Measurements from ENCODE around the gene MGST2.

GRCh38 chr4:139736274-139736660 is 70.6 kb downstream of the MGST2 start:
- TF ChIP-seq CTCF (IDR thresholded peaks at IDR 0.05) (no peak), POLR2A (IDR thresholded peaks at IDR 0.05) (no peak)

Data from testis (tissue), 2 donors.